SH-SY5Y (cell line): ENCODE measurements around the gene LMO1.

ENCODE experiments used
- GATA2 ChIP-seq: IDR thresholded peaks from 2 replicates; pipeline ENCODE4 v1.6.1; 2011; ENCODE audit warnings: mild to moderate bottlenecking, low read depth, low read length
- GATA3 ChIP-seq: IDR thresholded peaks from 2 replicates; pipeline ENCODE4 v1.6.1; 2011; ENCODE audit warnings: low read depth, mild to moderate bottlenecking, low read length, moderate library complexity

GRCh38 chr11:8252946-8253345 is 10.7 kb downstream of the LMO1 start:
- TF ChIP-seq GATA2, result no peak
- TF ChIP-seq GATA3, result no peak
